H1 (cell line): Measurements from ENCODE around the gene GALR1. TPM values are rescaled to one million over a fixed set of nuclear protein-coding genes. Genes with fewer than 3 reads are reported as not detected.

Source experiments
- CTCF ChIA-PET: fragments of 300-600 bp; sonication (Branson Sonifier 250); formaldehyde crosslinking; loops from one replicate; lab custom pipeline; 2021; ENCODE audit not compliant: partially characterized antibody; lab: Charles Lee
- POLR2A ChIA-PET: fragments of 300-600 bp; sonication (Branson Sonifier 250); formaldehyde crosslinking; loops from one replicate; lab custom pipeline; 2021; ENCODE audit warnings: inconsistent platforms; ENCODE audit not compliant: partially characterized antibody; lab: Charles Lee
- DNase-seq, 2 experiments: peaks; one replicate each; pipeline versions ENCODE4 v3.0.0 to v3.0.0-alpha.2; 2010 to 2022; ENCODE audit warnings: low spot score in 2 of 2, low read depth in 1 of 2, mixed read lengths in 1 of 2
- FAIRE-seq: peaks from 2 replicates; lab custom pipeline; 2011; peaks lifted over from hg19 to GRCh38; lab: Jason Lieb, UNC
- H2AFZ ChIP-seq: 2 replicates; pipeline ENCODE4 v1.8.1; 2012; ENCODE audit warnings: low read length, inconsistent platforms
- H2AK5ac ChIP-seq: 2 replicates; pipeline ENCODE4 v1.6.1; 2013; ENCODE audit warnings: low read depth, low read length
- H2BK120ac ChIP-seq: replicated peaks from 2 replicates; pipeline ENCODE3; 2013; ENCODE audit warnings: low read depth, low read length, inconsistent platforms
- H2BK12ac ChIP-seq: 2 replicates; pipeline ENCODE4 v1.6.1; 2013; ENCODE audit warnings: low read depth, low read length
- H2BK15ac ChIP-seq: 2 replicates; pipeline ENCODE4 v1.6.1; 2013; ENCODE audit warnings: low read length
- H2BK20ac ChIP-seq: 2 replicates; pipeline ENCODE4 v1.6.1; 2013; ENCODE audit warnings: low read length
- H2BK5ac ChIP-seq: 2 replicates; pipeline ENCODE4 v1.6.1; 2013; ENCODE audit warnings: low read depth, low read length
- H3K14ac ChIP-seq: 2 replicates; pipeline ENCODE4 v1.6.1; 2013; ENCODE audit warnings: inconsistent platforms; ENCODE audit not compliant: insufficient read length
- H3K18ac ChIP-seq: 2 replicates; pipeline ENCODE4 v1.6.1; 2013; ENCODE audit warnings: low read length; ENCODE audit errors: extremely low read depth
- H3K23ac ChIP-seq: 2 replicates; pipeline ENCODE4 v1.6.1; 2013; ENCODE audit warnings: inconsistent platforms; ENCODE audit not compliant: insufficient read length
- H3K23me2 ChIP-seq: 2 replicates; pipeline ENCODE4 v1.6.1; 2013; ENCODE audit warnings: low read depth, low read length
- H3K27ac ChIP-seq: 2 replicates; pipeline ENCODE4 v1.6.1; 2011; ENCODE audit warnings: low read depth, low read length, inconsistent platforms
- H3K27me3 ChIP-seq, 4 experiments: replicated peaks in 1 of 4; 1 replicate in 1 of 4; 2 replicates in 3 of 4; pipeline versions ENCODE4 v1.6.1 to v1.8.1; 2011 to 2013; ENCODE audit warnings: low read length in 3 of 4, mild to moderate bottlenecking in 3 of 4, inconsistent platforms in 2 of 4, mixed read lengths in 2 of 4, moderate library complexity in 1 of 4; ENCODE audit not compliant: control insufficient read depth in 3 of 4, insufficient read depth in 3 of 4; ENCODE audit errors: extremely low read depth in 1 of 4
- H3K36me3 ChIP-seq, 4 experiments: 2 replicates each; pipeline versions ENCODE4 v1.6.1 to v1.8.1; 2011 to 2013; ENCODE audit warnings: mild to moderate bottlenecking in 4 of 4, low read length in 3 of 4, moderate library complexity in 2 of 4, control low read depth in 1 of 4, inconsistent platforms in 1 of 4; ENCODE audit not compliant: insufficient read depth in 4 of 4, control insufficient read depth in 2 of 4
- H3K4ac ChIP-seq: replicated peaks from 2 replicates; pipeline ENCODE3; 2013; ENCODE audit warnings: low read length, low read depth, mixed read lengths, inconsistent platforms; ENCODE audit not compliant: insufficient read length
- H3K4me1 ChIP-seq, 4 experiments: replicated peaks in 1 of 4; 1 replicate in 1 of 4; 2 replicates in 3 of 4; pipeline versions ENCODE4 v1.6.1 to v1.8.1; 2011 to 2013; ENCODE audit warnings: low read length in 3 of 4, inconsistent platforms in 2 of 4, mixed read lengths in 1 of 4; ENCODE audit not compliant: insufficient read depth in 4 of 4, control insufficient read depth in 3 of 4
- H3K4me2 ChIP-seq, 2 experiments: 2 replicates each; pipeline versions ENCODE4 v1.6.1 to v1.8.1; 2011 to 2013; ENCODE audit warnings: low read depth in 2 of 2, low read length in 2 of 2, control low read depth in 1 of 2, inconsistent platforms in 1 of 2, mild to moderate bottlenecking in 1 of 2; ENCODE audit not compliant: insufficient read depth in 1 of 2
- H3K4me3 ChIP-seq, 4 experiments: fragments of 200-600, 300-600 bp in 1 of 4; sonication (generic), shearing (Covaris generic), sonication (Bioruptor Twin) in 1 of 4; 2 replicates each; pipeline versions ENCODE4 v1.5.1 to v1.8.1; 2011 to 2016; ENCODE audit warnings: low read length in 4 of 4, low read depth in 3 of 4, control low read depth in 2 of 4, inconsistent platforms in 2 of 4, mild to moderate bottlenecking in 2 of 4, mixed read lengths in 1 of 4, moderate library complexity in 1 of 4; ENCODE audit not compliant: insufficient read depth in 2 of 4; ENCODE audit errors: extremely low read depth in 1 of 4
- H3K56ac ChIP-seq: replicated peaks from 2 replicates; pipeline ENCODE3; 2013; ENCODE audit warnings: low read depth, mild to moderate bottlenecking, mixed read lengths, low read length, inconsistent platforms; ENCODE audit not compliant: insufficient read length
- H3K79me1 ChIP-seq: 2 replicates; pipeline ENCODE4 v1.6.1; 2013; ENCODE audit warnings: low read depth, low read length, control low read depth
- H3K79me2 ChIP-seq, 2 experiments: 2 replicates each; pipeline versions ENCODE4 v1.6.1 to v1.8.1; 2012 to 2013; ENCODE audit warnings: low read length in 2 of 2, mild to moderate bottlenecking in 2 of 2, inconsistent platforms in 1 of 2; ENCODE audit not compliant: insufficient read depth in 2 of 2, control insufficient read depth in 1 of 2
- H3K9ac ChIP-seq, 4 experiments: replicated peaks in 1 of 4; 1 replicate in 1 of 4; 2 replicates in 3 of 4; pipeline versions ENCODE4 v1.6.1 to v1.8.1; 2011 to 2013; ENCODE audit warnings: low read depth in 3 of 4, low read length in 3 of 4, control low read depth in 2 of 4, mild to moderate bottlenecking in 2 of 4, moderate library complexity in 2 of 4, inconsistent platforms in 1 of 4; ENCODE audit errors: extremely low read depth in 1 of 4
- H3K9me3 ChIP-seq, 2 experiments: 2 replicates each; pipeline versions ENCODE4 v1.6.1 to v1.8.1; 2012 to 2013; ENCODE audit warnings: mild to moderate bottlenecking in 2 of 2, moderate library complexity in 2 of 2, control low read depth in 1 of 2, inconsistent platforms in 1 of 2, low read depth in 1 of 2, low read length in 1 of 2, mixed read lengths in 1 of 2; ENCODE audit not compliant: insufficient read depth in 2 of 2
- H4K20me1 ChIP-seq, 2 experiments: replicated peaks in 1 of 2; 2 replicates each; pipeline versions ENCODE3 to v1.8.1; 2011 to 2013; ENCODE audit warnings: inconsistent platforms in 2 of 2, low read length in 2 of 2, mild to moderate bottlenecking in 1 of 2; ENCODE audit not compliant: insufficient read depth in 2 of 2, control insufficient read depth in 1 of 2
- H4K5ac ChIP-seq: 2 replicates; pipeline ENCODE4 v1.6.1; 2013; ENCODE audit warnings: low read length, low read depth, mixed read lengths, inconsistent platforms; ENCODE audit not compliant: insufficient read length
- H4K8ac ChIP-seq: 2 replicates; pipeline ENCODE4 v1.8.0; 2013; ENCODE audit warnings: mild to moderate bottlenecking, moderate library complexity, low read length, inconsistent platforms; ENCODE audit not compliant: insufficient read depth; ENCODE audit errors: extremely low read depth
- H4K91ac ChIP-seq: replicated peaks from 2 replicates; pipeline ENCODE3; 2013; ENCODE audit warnings: low read length, mixed read lengths, inconsistent platforms; ENCODE audit not compliant: insufficient read length
- CEBPB ChIP-seq: IDR thresholded peaks from 2 replicates; pipeline ENCODE4 v1.6.1; 2012; ENCODE audit warnings: low read depth, low read length
- GTF2F1 ChIP-seq: IDR thresholded peaks from 2 replicates; pipeline ENCODE4 v1.6.1; 2012; ENCODE audit warnings: low read depth, low read length, improper control_type of control experiment, borderline replicate concordance
- TEAD4 ChIP-seq: IDR thresholded peaks from 2 replicates; pipeline ENCODE4 v1.6.1; 2012; ENCODE audit warnings: low read depth, low read length, inconsistent platforms, mixed read lengths
- WGBS, 2 experiments: shearing (Covaris generic) in 1 of 2; methylation state at CpG; one replicate each; pipeline versions ENCODE4 v1.1.6 to v1.1.7; 2013 to 2015; ENCODE audit warnings: low lambda C conversion rate in 2 of 2, mixed read lengths in 2 of 2, inconsistent platforms in 1 of 2, low coverage in 1 of 2, missing lambda C conversion rate in 1 of 2; ENCODE audit not compliant: insufficient replicate concordance in 2 of 2, insufficient coverage in 1 of 2, insufficient read length in 1 of 2; ENCODE audit errors: extremely low coverage in 1 of 2, missing lambda C conversion rate in 1 of 2; 5-methylcytosine and 5-hydroxymethylcytosine counted together
- polyA plus RNA-seq, 7 experiments: library from polyadenylated mRNA; depleted of rRNA in 3 of 7; stranded (reverse) in 5 of 7; unstranded in 2 of 7; fragments of >200 nt in 5 of 7; fragments of 200-250 nt in 2 of 7; gene quantifications; 1 replicate in 5 of 7; 2 replicates in 1 of 7; 4 replicates in 1 of 7; pipeline versions ENCODE4 v1.2.1 to v1.2.3, GENCODE V29; 2011 to 2013; ENCODE audit warnings: missing spikeins in 2 of 7, mixed read lengths in 2 of 7
- total RNA-seq: library from RNA; stranded (reverse); fragmentation: NEBNext Ultra II Directional; extraction: Animal tissue kit (Norgen Biotek cat#: 25700); gene quantifications from 2 replicates; pipeline ENCODE4 v1.2.1, GENCODE V29; 2021
- TF ChIP-seq, protein P1 (sequence below): IDR thresholded peaks from 2 replicates; pipeline ENCODE4 v1.6.1; 2012; ENCODE audit warnings: inconsistent platforms

Gene GALR1
- total and polyA plus RNA-seq, 2 of the 8 experiments (the other 6 are each of a cell fraction or from before 2014, with no cell fraction given): 0.09 to 1.6 TPM

GRCh38 chr18:77300579-77300978 is 50.9 kb downstream of the GALR1 start:
- Histone ChIP-seq H3K4ac (no peak overlapping the region), H2BK120ac (no peak overlapping the region), H3K23me2 (no peaks in the 10 kb centered on the region), H3K4me1 (peaks cover 0 to 8% (median 2%) of the 10 kb centered on the region in 4 experiments; a peak in 3 of 7 replicates), H4K5ac (no peak overlapping the region), H4K91ac (no peak overlapping the region), H3K23ac (no peak overlapping the region), H2BK20ac (no peak overlapping the region), H2BK5ac (no peak overlapping the region), H2AFZ (no peak overlapping the region), H3K56ac (no peak overlapping the region), H3K36me3 (no peaks in the 10 kb centered on the region), H4K8ac (no peak overlapping the region), H3K27me3 (no peaks in the 10 kb centered on the region), H3K79me1 (no peaks in the 10 kb centered on the region), H3K9me3 (no peaks in the 10 kb centered on the region), H3K18ac (no peak overlapping the region), H3K4me2 (no peak overlapping the region), H3K14ac (no peak overlapping the region), H2AK5ac (no peak overlapping the region), H3K27ac (no peak overlapping the region), H3K4me3 (no peak overlapping the region), H2BK15ac (no peak overlapping the region), H2BK12ac (no peak overlapping the region), H3K9ac (no peak overlapping the region), H4K20me1 (no peaks in the 10 kb centered on the region), H3K79me2 (no peaks in the 10 kb centered on the region)
- DNase-seq: no peak
- TF ChIP-seq TEAD4: no peak
- TF ChIP-seq CEBPB: no peak
- TF ChIP-seq, protein P1, sequence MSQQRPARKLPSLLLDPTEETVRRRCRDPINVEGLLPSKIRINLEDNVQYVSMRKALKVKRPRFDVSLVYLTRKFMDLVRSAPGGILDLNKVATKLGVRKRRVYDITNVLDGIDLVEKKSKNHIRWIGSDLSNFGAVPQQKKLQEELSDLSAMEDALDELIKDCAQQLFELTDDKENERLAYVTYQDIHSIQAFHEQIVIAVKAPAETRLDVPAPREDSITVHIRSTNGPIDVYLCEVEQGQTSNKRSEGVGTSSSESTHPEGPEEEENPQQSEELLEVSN: no peak
- no peak for TF ChIP-seq GTF2F1
- POLR2A ChIA-PET: no interaction called here
- 91% methylated on average over 7 of the region's 7 CpGs; no CpG with 5 or more reads in 1 of the 2 experiments for WGBS, 2 experiments
- FAIRE-seq: no peak
- CTCF ChIA-PET: interaction anchor here (1.2 to 1.6 kb wide), 5 partner anchors 10 to 53 kb away, joined by 3 to 4 read pairs (median 4); no protein-coding TSS in a partner anchor
